ENCODE data around the gene CREM. TPM values are rescaled to one million over a fixed set of nuclear protein-coding genes. Genes with fewer than 3 reads are reported as not detected.

Gene CREM
- total RNA-seq, 2 experiments from 2014 or later: 65.7 to 67.0 TPM

- intact Hi-C loops (cut with DNase I, micrococcal nuclease): no loop called here
- Mint-ChIP-seq H3K9me3 (no peaks in the 10 kb centered on the region), H3K4me3 (no peak overlapping the region), H3K36me3 (ENCODE audit: low read depth) (peaks cover 4% of the 10 kb centered on the region), H3K27ac (no peak overlapping the region), H3K27me3 (no peaks in the 10 kb centered on the region), H3K4me1 (ENCODE audit: low read depth) (peaks cover 18% of the 10 kb centered on the region)
- no peak for DNase-seq
- ChIA-PET POLR2A (no interaction called here), CTCF (interaction anchor here (1.3 to 2.4 kb wide), 2 partner anchors 14 to 78 kb away, joined by 3 to 5 read pairs; no protein-coding TSS in a partner anchor)
- no peak for TF ChIP-seq CTCF (IDR thresholded peaks at IDR 0.05)
- no peaks in the 10 kb centered on the region for H3K9me3 ChIP-seq (ENCODE audit: control insufficient read depth in 1 of 2, insufficient read depth in 1 of 2, low read length in 2 of 2)
- no peaks in the 10 kb centered on the region for H3K36me3 ChIP-seq (ENCODE audit: insufficient read depth, low read length)
- peaks cover 5% of the 10 kb centered on the region for H3K4me1 ChIP-seq (ENCODE audit: insufficient read depth, low read length)
- H3K27ac ChIP-seq (ENCODE audit: low read depth in 1 of 2, low read length in 2 of 2): no peak overlapping the region
- no peak overlapping the region for H3K4me3 ChIP-seq (ENCODE audit: low read length)
- H3K27me3 ChIP-seq (ENCODE audit: control insufficient read depth in 1 of 2, insufficient read depth in 2 of 2, low read length in 2 of 2): no peaks in the 10 kb centered on the region
- ATAC-seq (ENCODE audit: poor library complexity): no peak
Observed at GRCh38 chr10:35203745-35204144, 77.1 kb downstream of the CREM start.

GRCh38 chr10:35204650-35205319, 78.1 kb downstream of the CREM start:
- Histone ChIP-seq H3K9me3 (ENCODE audit: control insufficient read depth in 1 of 2, insufficient read depth in 1 of 2, low read length in 2 of 2) (no peaks in the 10 kb centered on the region), H3K27ac (ENCODE audit: low read depth in 1 of 2, low read length in 2 of 2) (no peak overlapping the region), H3K36me3 (ENCODE audit: insufficient read depth, low read length) (no peaks in the 10 kb centered on the region), H3K4me1 (ENCODE audit: insufficient read depth, low read length) (peaks cover 7% of the 10 kb centered on the region), H3K4me3 (ENCODE audit: low read length) (no peak overlapping the region), H3K27me3 (ENCODE audit: control insufficient read depth in 1 of 2, insufficient read depth in 2 of 2, low read length in 2 of 2) (no peaks in the 10 kb centered on the region)
- Mint-ChIP-seq H3K9me3 (no peaks in the 10 kb centered on the region), H3K27ac (no peak overlapping the region), H3K27me3 (no peaks in the 10 kb centered on the region), H3K4me3 (no peak overlapping the region), H3K36me3 (ENCODE audit: low read depth) (peaks cover 4% of the 10 kb centered on the region), H3K4me1 (ENCODE audit: low read depth) (peaks cover 24% of the 10 kb centered on the region)
- DNase-seq (no peak), ATAC-seq (ENCODE audit: poor library complexity) (no peak)
- intact Hi-C loops (cut with DNase I, micrococcal nuclease): no loop called here
- no peak for TF ChIP-seq CTCF (IDR thresholded peaks at IDR 0.05)
- ChIA-PET POLR2A (interaction anchor here (0.7 to 0.8 kb wide), 2 partner anchors 78 to 122 kb away, joined by 3 read pairs; partner anchors contain the start of gene CREM), CTCF (interaction anchor here (0.7 to 1.3 kb wide), 3 partner anchors 8 to 110 kb away, joined by 3 to 8 read pairs (median 3); no protein-coding TSS in a partner anchor)

GRCh38 chr10:35206274-35206673, 79.6 kb downstream of the CREM start:
- no peaks in the 10 kb centered on the region for H3K27me3 ChIP-seq (ENCODE audit: control insufficient read depth in 1 of 2, insufficient read depth in 2 of 2, low read length in 2 of 2)
- Mint-ChIP-seq H3K4me1 (ENCODE audit: low read depth) (peaks cover 20% of the 10 kb centered on the region), H3K27ac (no peak overlapping the region), H3K9me3 (no peaks in the 10 kb centered on the region), H3K36me3 (ENCODE audit: low read depth) (peaks cover 7% of the 10 kb centered on the region), H3K27me3 (no peaks in the 10 kb centered on the region), H3K4me3 (no peak overlapping the region)
- H3K4me3 ChIP-seq (ENCODE audit: low read length): no peak overlapping the region
- H3K4me1 ChIP-seq (ENCODE audit: insufficient read depth, low read length): peaks cover 7% of the 10 kb centered on the region
- ATAC-seq (ENCODE audit: poor library complexity): no peak
- ChIA-PET CTCF (interaction anchor here (1.4 to 1.5 kb wide), 2 partner anchors 12 to 79 kb away, joined by 3 to 6 read pairs; partner anchors contain the start of gene CREM), POLR2A (interaction anchor here (0.9 to 1.4 kb wide), 2 partner anchors 10 to 80 kb away, joined by 4 to 6 read pairs; partner anchors contain the start of gene CREM)
- DNase-seq: no peak
- no peaks in the 10 kb centered on the region for H3K36me3 ChIP-seq (ENCODE audit: insufficient read depth, low read length)
- TF ChIP-seq CTCF (IDR thresholded peaks at IDR 0.05): no peak
- intact Hi-C loops (cut with DNase I, micrococcal nuclease): no loop called here
- no peak overlapping the region for H3K27ac ChIP-seq (ENCODE audit: low read depth in 1 of 2, low read length in 2 of 2)
- no peaks in the 10 kb centered on the region for H3K9me3 ChIP-seq (ENCODE audit: control insufficient read depth in 1 of 2, insufficient read depth in 1 of 2, low read length in 2 of 2)
